ENCODE data around the gene EPS8.

DNA sequence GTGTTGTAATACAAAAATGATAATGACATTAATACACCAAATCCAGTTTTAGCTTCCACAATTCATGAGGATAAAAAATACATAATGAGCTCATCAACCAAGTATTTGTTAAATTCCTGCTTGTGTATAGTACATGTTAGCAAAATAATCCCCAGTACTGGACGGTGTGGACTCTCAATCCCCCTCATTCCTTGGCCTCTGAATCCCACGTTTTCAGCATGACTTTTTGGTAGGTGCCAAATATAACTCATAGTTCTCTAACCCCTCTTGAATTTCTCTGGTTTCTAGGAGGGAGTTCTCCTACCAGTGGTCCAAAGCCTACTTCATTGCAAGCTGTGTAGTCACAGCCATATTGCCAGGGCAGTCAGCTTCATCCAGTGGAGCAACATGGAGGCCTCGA is 41.4 kb upstream of the EPS8 start:
- TF ChIP-seq POLR2AphosphoS5 (IDR thresholded peaks at IDR 0.05; ENCODE audit: low read depth, low read length) (no peak), SIN3A (IDR thresholded peaks at IDR 0.05; ENCODE audit: borderline replicate concordance, insufficient read depth, low read length) (no peak), TAF1 (IDR thresholded peaks at IDR 0.05; ENCODE audit: borderline replicate concordance, insufficient read depth, low read length) (no peak)

All from PFSK-1 (cell line).